WERI-Rb-1 (cell line): ENCODE data around the gene DDIAS.

Experiments
- DNase-seq: peaks from one replicate; pipeline ENCODE4 v3.0.0-alpha.2; 2020
- H3K27ac ChIP-seq: fragments of 250-450 bp; sonication (Bioruptor Pico); 2 replicates; pipeline ENCODE4 v1.5.1; 2020; ENCODE audit warnings: mild to moderate bottlenecking, moderate library complexity
- H3K27me3 ChIP-seq: fragments of 250-450 bp; sonication (Bioruptor Pico); 2 replicates; pipeline ENCODE4 v1.5.1; 2021; ENCODE audit warnings: mild to moderate bottlenecking, low read depth, moderate library complexity; ENCODE audit not compliant: insufficient read depth, severe bottlenecking
- H3K36me3 ChIP-seq: fragments of 250-450 bp; sonication (Bioruptor Pico); 2 replicates; pipeline ENCODE4 v1.5.1; 2020; ENCODE audit warnings: mild to moderate bottlenecking, moderate library complexity
- H3K4me3 ChIP-seq: 2 replicates; pipeline ENCODE4 v1.5.1; 2011; ENCODE audit warnings: low read depth, mild to moderate bottlenecking, control low read depth, low read length
- H3K9me3 ChIP-seq: fragments of 250-450 bp; sonication (Bioruptor Pico); 2 replicates; pipeline ENCODE4 v1.5.1; 2021; ENCODE audit warnings: mild to moderate bottlenecking, moderate library complexity; ENCODE audit not compliant: severe bottlenecking
- TF ChIP-seq, protein P1 (sequence below): IDR thresholded peaks from 2 replicates; pipeline ENCODE4 v1.5.1; 2011; ENCODE audit warnings: low read depth, mild to moderate bottlenecking, control low read depth, inconsistent platforms, low read length

Gene DDIAS

DNA sequence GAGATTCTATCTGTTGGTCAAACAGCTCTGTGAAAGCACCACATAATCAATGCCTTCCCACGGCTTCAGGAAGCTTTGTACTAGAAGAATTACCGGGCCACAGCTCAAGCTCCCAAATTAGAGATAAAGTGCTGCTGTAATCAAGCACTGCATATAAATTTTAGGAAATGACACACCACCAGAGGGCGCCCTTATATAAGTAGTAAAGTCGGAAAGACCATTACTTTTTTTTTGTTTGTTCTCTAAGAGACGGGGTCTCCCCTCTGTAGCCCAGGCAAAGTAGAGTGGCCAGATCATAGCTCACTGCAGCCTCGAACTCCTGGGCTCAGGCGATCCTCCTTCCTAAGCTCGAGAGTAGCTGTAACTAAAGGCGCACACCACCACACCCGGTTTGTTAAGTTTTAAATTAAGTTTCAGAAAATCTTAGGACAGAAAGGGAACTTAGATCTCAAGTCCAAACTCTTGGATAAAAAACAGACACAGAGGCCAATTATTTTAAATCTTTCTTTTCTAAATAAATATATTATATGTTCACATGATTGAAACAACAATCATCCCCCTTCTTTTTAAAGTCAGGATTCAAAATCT, 33.9 kb upstream of the DDIAS start:
- H3K9me3 ChIP-seq = no peaks in the 10 kb centered on the region
- TF ChIP-seq, protein P1, sequence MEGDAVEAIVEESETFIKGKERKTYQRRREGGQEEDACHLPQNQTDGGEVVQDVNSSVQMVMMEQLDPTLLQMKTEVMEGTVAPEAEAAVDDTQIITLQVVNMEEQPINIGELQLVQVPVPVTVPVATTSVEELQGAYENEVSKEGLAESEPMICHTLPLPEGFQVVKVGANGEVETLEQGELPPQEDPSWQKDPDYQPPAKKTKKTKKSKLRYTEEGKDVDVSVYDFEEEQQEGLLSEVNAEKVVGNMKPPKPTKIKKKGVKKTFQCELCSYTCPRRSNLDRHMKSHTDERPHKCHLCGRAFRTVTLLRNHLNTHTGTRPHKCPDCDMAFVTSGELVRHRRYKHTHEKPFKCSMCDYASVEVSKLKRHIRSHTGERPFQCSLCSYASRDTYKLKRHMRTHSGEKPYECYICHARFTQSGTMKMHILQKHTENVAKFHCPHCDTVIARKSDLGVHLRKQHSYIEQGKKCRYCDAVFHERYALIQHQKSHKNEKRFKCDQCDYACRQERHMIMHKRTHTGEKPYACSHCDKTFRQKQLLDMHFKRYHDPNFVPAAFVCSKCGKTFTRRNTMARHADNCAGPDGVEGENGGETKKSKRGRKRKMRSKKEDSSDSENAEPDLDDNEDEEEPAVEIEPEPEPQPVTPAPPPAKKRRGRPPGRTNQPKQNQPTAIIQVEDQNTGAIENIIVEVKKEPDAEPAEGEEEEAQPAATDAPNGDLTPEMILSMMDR = peak; percentile 44
- no peak overlapping the region for H3K4me3 ChIP-seq
- H3K27ac ChIP-seq = no peak overlapping the region
- DNase-seq = peak; percentile 78
- H3K27me3 ChIP-seq = no peaks in the 10 kb centered on the region
- no peaks in the 10 kb centered on the region for H3K36me3 ChIP-seq

DNA sequence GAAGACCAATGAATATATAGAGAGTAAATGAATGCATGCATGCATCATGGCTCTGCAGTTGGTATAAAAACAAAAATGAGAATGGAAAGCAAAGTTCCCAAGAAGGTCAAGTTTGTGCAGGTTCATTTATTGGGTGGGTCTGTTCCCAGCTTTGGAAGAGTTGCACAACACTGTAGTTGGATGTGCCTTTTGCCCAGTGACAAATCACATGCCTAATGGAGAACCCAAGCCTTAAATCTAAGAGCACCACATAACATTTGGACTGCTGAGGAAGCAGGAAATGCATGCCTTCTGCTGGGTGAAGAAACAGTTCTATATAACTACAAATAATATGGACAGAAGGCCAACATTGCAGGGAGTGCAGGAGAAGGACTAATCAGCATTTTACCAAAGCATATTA, 31.9 kb upstream of the DDIAS start:
- no peak for DNase-seq
- TF ChIP-seq, protein P1 = no peak
- H3K9me3 ChIP-seq = no peaks in the 10 kb centered on the region
- no peak overlapping the region for H3K4me3 ChIP-seq
- no peaks in the 10 kb centered on the region for H3K27me3 ChIP-seq
- no peak overlapping the region for H3K27ac ChIP-seq
- H3K36me3 ChIP-seq = no peaks in the 10 kb centered on the region

DNA sequence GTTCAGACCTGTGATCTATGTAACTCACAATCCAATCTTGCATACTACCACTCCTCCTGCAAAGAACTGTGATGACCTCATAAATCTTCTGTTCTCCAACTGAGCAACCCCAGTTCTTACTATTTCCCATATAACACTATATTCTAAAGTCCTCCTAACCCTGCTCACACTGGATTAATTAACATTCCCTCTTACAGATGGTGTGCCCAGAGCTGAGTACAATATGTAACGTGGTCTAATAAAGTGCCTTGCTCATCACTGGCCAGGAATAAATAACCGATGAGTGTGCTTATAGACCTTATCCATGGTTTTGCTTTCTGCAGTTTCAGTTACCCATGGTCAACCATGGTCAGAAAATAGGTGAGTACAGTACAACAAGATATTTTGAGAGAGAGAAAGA, 29.9 kb upstream of the DDIAS start:
- TF ChIP-seq, protein P1 = no peak
- no peak for DNase-seq
- H3K4me3 ChIP-seq = no peak overlapping the region
- no peaks in the 10 kb centered on the region for H3K36me3 ChIP-seq
- no peak overlapping the region for H3K27ac ChIP-seq
- no peaks in the 10 kb centered on the region for H3K27me3 ChIP-seq
- H3K9me3 ChIP-seq = no peaks in the 10 kb centered on the region

DNA sequence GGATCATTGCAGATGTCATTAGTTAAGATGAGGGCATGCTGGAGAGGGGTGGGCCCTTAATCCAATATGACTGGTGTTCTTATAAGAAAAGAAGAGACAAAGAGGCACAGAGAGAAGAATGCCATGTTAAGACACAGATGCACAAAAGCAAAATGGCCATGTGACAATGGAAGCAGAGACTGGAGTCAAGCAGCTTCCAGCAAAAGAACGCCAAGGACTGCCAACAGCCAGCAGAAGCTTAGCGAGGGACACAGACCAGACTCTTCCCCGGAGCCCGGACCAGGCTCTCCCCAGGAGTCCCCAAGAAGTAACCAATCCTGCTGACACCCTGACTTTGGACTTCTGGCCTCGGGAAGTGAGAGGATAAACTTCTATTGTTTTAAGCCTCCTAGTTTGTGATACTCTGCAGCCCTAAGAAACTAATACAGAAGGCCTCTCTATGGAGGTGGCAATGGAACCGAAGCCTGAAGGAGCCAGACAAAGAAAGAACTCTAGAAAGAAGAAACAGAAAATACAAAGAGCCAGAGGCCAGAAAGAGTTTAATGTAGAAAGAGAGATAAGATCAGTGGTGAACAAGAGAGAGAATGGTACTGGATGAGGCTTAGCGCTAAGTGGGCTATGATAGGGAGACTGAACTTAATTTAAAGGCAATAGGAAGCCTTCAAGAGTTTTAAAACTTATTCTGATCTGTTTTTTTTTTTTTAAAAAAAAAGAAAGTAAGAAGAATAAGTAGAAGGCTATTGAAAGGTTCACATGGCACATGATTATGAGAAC, 29.0 kb upstream of the DDIAS start:
- Histone ChIP-seq H3K27ac (no peak overlapping the region), H3K27me3 (no peaks in the 10 kb centered on the region), H3K4me3 (no peak overlapping the region), H3K36me3 (no peaks in the 10 kb centered on the region), H3K9me3 (no peaks in the 10 kb centered on the region)
- TF ChIP-seq, protein P1 = no peak
- no peak for DNase-seq

DNA sequence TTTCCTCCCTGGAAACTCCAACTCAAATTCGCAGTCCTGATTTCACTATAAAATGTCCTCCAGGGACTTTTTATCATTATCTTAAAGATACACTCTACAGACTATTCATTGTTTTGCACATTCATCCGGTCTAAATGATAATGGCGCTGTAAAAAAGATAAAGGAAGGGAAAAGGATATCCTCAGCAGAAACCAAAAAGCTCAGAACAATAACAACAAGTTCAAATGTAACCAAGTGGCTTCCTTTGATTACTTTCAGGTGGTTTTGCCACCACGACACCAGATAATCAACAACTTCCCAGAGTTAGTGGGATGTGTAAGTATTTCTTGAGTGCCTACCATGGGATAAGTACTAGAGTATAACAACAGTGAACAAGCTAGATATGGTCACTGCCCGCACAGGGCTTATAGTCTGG, 27.6 kb upstream of the DDIAS start:
- DNase-seq = no peak
- TF ChIP-seq, protein P1 = no peak
- Histone ChIP-seq H3K27me3 (no peaks in the 10 kb centered on the region), H3K27ac (no peak overlapping the region), H3K36me3 (no peaks in the 10 kb centered on the region), H3K9me3 (no peaks in the 10 kb centered on the region), H3K4me3 (no peak overlapping the region)
